ENCODE measurements around the gene BRAT1. TPM values are rescaled to one million over a fixed set of nuclear protein-coding genes. Genes with fewer than 3 reads are reported as not detected.

Gene BRAT1
- total and polyA plus RNA-seq, 2 donors (not counting 1 experiment from before 2014, with no cell fraction given) = 36.8 to 68.3 TPM

GRCh38 chr7:2582006-2582735 lies 26.8 kb upstream of the BRAT1 start:
- POLR2A ChIA-PET = no interaction called here
- Mint-ChIP-seq H3K27me3 (no peaks in the 10 kb centered on the region), H3K9me3 (ENCODE audit: insufficient read depth) (no peaks in the 10 kb centered on the region), H3K27ac (no peak overlapping the region), H3K4me1 (peaks cover 2% of the 10 kb centered on the region), H3K4me3 (no peak overlapping the region)
- WGBS (ENCODE audit: insufficient coverage) = 88% methylated on average over 17 of the region's 24 CpGs
- Histone ChIP-seq H3K27ac (ENCODE audit: low read length in 2 of 2) (no peak overlapping the region), H3K79me2 (ENCODE audit: control insufficient read depth, insufficient read depth, low read length) (no peaks in the 10 kb centered on the region), H3K9me3 (ENCODE audit: control extremely low read depth in 1 of 3, control insufficient read depth in 2 of 3, insufficient read depth in 1 of 3, low read length in 2 of 3) (no peaks in the 10 kb centered on the region), H4K20me1 (ENCODE audit: control insufficient read depth, insufficient read depth, low read length, poor library complexity, severe bottlenecking) (no peaks in the 10 kb centered on the region), H2AFZ (ENCODE audit: insufficient read depth, low read depth, low read length, poor library complexity, severe bottlenecking) (no peak overlapping the region), H3K4me2 (replicated peaks; ENCODE audit: low read depth, low read length, poor library complexity, severe bottlenecking) (no peak overlapping the region), H3K9ac (ENCODE audit: low read length) (no peak overlapping the region), H3K27me3 (replicated peaks in 1 of 4; ENCODE audit: control extremely low read depth in 1 of 4, control insufficient read depth in 3 of 4, insufficient read depth in 4 of 4, low read length in 3 of 4) (no peaks in the 10 kb centered on the region), H3K4me3 (ENCODE audit: control extremely low read depth in 1 of 5, extremely low read depth in 1 of 5, insufficient read depth in 1 of 5, low read depth in 2 of 5, low read length in 4 of 5) (no peak overlapping the region), H3K36me3 (replicated peaks in 1 of 2; ENCODE audit: control extremely low read depth in 1 of 2, control insufficient read depth in 1 of 2, extremely low read depth in 1 of 2, insufficient read depth in 2 of 2, low read length in 1 of 2) (peaks cover 0 to 1% of the 10 kb centered on the region in 2 experiments), H3K4me1 (ENCODE audit: control insufficient read depth in 2 of 2, insufficient read depth in 2 of 2, low read length in 2 of 2) (no peaks in the 10 kb centered on the region)
- intact Hi-C loops (cut with micrococcal nuclease) = no loop called here
- CTCF ChIA-PET = interaction anchor here (0.7 kb wide), 1 partner anchor 89 kb away, joined by 3 read pairs; no protein-coding TSS in a partner anchor
- DNase-seq = no peak
- no peak for ATAC-seq (ENCODE audit: low read depth)
- TF ChIP-seq, protein P1, sequence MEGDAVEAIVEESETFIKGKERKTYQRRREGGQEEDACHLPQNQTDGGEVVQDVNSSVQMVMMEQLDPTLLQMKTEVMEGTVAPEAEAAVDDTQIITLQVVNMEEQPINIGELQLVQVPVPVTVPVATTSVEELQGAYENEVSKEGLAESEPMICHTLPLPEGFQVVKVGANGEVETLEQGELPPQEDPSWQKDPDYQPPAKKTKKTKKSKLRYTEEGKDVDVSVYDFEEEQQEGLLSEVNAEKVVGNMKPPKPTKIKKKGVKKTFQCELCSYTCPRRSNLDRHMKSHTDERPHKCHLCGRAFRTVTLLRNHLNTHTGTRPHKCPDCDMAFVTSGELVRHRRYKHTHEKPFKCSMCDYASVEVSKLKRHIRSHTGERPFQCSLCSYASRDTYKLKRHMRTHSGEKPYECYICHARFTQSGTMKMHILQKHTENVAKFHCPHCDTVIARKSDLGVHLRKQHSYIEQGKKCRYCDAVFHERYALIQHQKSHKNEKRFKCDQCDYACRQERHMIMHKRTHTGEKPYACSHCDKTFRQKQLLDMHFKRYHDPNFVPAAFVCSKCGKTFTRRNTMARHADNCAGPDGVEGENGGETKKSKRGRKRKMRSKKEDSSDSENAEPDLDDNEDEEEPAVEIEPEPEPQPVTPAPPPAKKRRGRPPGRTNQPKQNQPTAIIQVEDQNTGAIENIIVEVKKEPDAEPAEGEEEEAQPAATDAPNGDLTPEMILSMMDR (IDR thresholded peaks at IDR 0.05) = no peak
- TF ChIP-seq EZH2 (IDR thresholded peaks at IDR 0.05; ENCODE audit: borderline replicate concordance, insufficient read depth, low read depth, low read length, poor library complexity, severe bottlenecking) = no peak

DNA sequence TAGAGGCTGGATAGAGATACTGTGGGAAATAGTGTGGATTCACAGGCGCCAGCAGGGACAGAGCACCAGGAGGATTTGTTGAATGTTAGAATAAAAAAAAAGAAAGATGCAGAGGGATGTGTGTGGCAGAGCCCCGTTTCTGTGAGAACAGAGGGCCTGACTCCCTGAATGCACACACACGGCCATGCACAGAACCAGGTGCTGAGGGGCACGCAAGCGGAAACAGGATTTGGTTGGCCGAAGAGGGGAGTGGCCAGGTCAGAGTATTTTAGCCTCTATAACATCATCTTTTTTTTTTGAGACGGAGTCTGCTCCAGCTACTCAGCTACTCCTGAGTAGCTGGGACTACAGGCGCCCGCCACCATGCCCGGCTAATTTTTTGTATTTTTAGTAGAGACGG lies 25.3 kb upstream of the BRAT1 start:
- peaks cover 0 to 1% of the 10 kb centered on the region in 2 experiments for H3K36me3 ChIP-seq (replicated peaks in 1 of 2; ENCODE audit: control extremely low read depth in 1 of 2, control insufficient read depth in 1 of 2, extremely low read depth in 1 of 2, insufficient read depth in 2 of 2, low read length in 1 of 2)
- Mint-ChIP-seq H3K9me3 (ENCODE audit: insufficient read depth) (no peaks in the 10 kb centered on the region), H3K27ac (no peak overlapping the region), H3K4me1 (peaks cover 2% of the 10 kb centered on the region), H3K27me3 (no peaks in the 10 kb centered on the region), H3K4me3 (no peak overlapping the region)
- 100% methylated on average over 1 of the region's 11 CpGs for WGBS (ENCODE audit: insufficient coverage)
- H3K27me3 ChIP-seq (replicated peaks in 1 of 4; ENCODE audit: control extremely low read depth in 1 of 4, control insufficient read depth in 3 of 4, insufficient read depth in 4 of 4, low read length in 3 of 4) = no peaks in the 10 kb centered on the region
- H3K27ac ChIP-seq (ENCODE audit: low read length in 2 of 2) = no peak overlapping the region
- no peak overlapping the region for H3K9ac ChIP-seq (ENCODE audit: low read length)
- TF ChIP-seq, protein P1 (IDR thresholded peaks at IDR 0.05) = no peak
- no peak for TF ChIP-seq EZH2 (IDR thresholded peaks at IDR 0.05; ENCODE audit: borderline replicate concordance, insufficient read depth, low read depth, low read length, poor library complexity, severe bottlenecking)
- ATAC-seq (ENCODE audit: low read depth) (no peak), DNase-seq (no peak)
- CTCF ChIA-PET = no interaction called here
- H3K4me1 ChIP-seq (ENCODE audit: control insufficient read depth in 2 of 2, insufficient read depth in 2 of 2, low read length in 2 of 2) = no peaks in the 10 kb centered on the region
- no peaks in the 10 kb centered on the region for H3K79me2 ChIP-seq (ENCODE audit: control insufficient read depth, insufficient read depth, low read length)
- H4K20me1 ChIP-seq (ENCODE audit: control insufficient read depth, insufficient read depth, low read length, poor library complexity, severe bottlenecking) = no peaks in the 10 kb centered on the region
- intact Hi-C loops (cut with micrococcal nuclease) = no loop called here
- H3K4me3 ChIP-seq (ENCODE audit: control extremely low read depth in 1 of 5, extremely low read depth in 1 of 5, insufficient read depth in 1 of 5, low read depth in 2 of 5, low read length in 4 of 5) = no peak overlapping the region
- POLR2A ChIA-PET = no interaction called here
- H3K9me3 ChIP-seq (ENCODE audit: control extremely low read depth in 1 of 3, control insufficient read depth in 2 of 3, insufficient read depth in 1 of 3, low read length in 2 of 3) = no peaks in the 10 kb centered on the region
- H3K4me2 ChIP-seq (replicated peaks; ENCODE audit: low read depth, low read length, poor library complexity, severe bottlenecking) = no peak overlapping the region
- no peak overlapping the region for H2AFZ ChIP-seq (ENCODE audit: insufficient read depth, low read depth, low read length, poor library complexity, severe bottlenecking)

Measured in B cell (primary cell).